GM21619 (cell line): Measurements from ENCODE around the gene PSME1.

Source experiments
- ATAC-seq: cut with Tn5 transposase; IDR thresholded peaks from one replicate; pipeline ENCODE4 v1.9.1; 2021; ENCODE audit not compliant: unreplicated experiment

Gene PSME1

GRCh38 chr14:24127673-24128072 lies 8.3 kb upstream of the PSME1 start:
- no peak for ATAC-seq

GRCh38 chr14:24129410-24129998 lies 6.5 kb upstream of the PSME1 start:
- no peak for ATAC-seq

- no peak for ATAC-seq
Measured at GRCh38 chr14:24130380-24130716, 5.6 kb upstream of the PSME1 start, which contains the start of gene FITM1. FITM1 (plus strand) TSS chr14:24130659; CDS start chr14:24131564, 905 bp downstream.

- no peak for ATAC-seq
Measured at GRCh38 chr14:24130717-24131548, 5.1 kb upstream of the PSME1 start.

- no peak for ATAC-seq
Measured at GRCh38 chr14:24131549-24131966, 4.4 kb upstream of the PSME1 start.

- no peak for ATAC-seq
Measured at GRCh38 chr14:24132061-24132685, 3.8 kb upstream of the PSME1 start.

GRCh38 chr14:24132976-24133375 lies 3.0 kb upstream of the PSME1 start:
- no peak for ATAC-seq

GRCh38 chr14:24133735-24134134 lies 2.3 kb upstream of the PSME1 start:
- no peak for ATAC-seq

- ATAC-seq = peak; percentile 4
Measured at GRCh38 chr14:24135584-24135833, 485 bp upstream of the PSME1 start.

- no peak for ATAC-seq
Measured at GRCh38 chr14:24136684-24137528, 912 bp downstream of the PSME1 start.

GRCh38 chr14:24137529-24138395 lies 1.8 kb downstream of the PSME1 start:
- no peak for ATAC-seq

GRCh38 chr14:24138396-24139271 lies 2.6 kb downstream of the PSME1 start:
- ATAC-seq = no peak

GRCh38 chr14:24139272-24139934 lies 3.4 kb downstream of the PSME1 start:
- no peak for ATAC-seq

GRCh38 chr14:24141097-24141880 lies 5.3 kb downstream of the PSME1 start, which contains the start of gene EMC9:
EMC9 (minus strand) TSS chr14:24141591; CDS start chr14:24141304, 287 bp downstream.
- ATAC-seq = peak; percentile 80

- no peak for ATAC-seq
Measured at GRCh38 chr14:24143511-24143910, 7.5 kb downstream of the PSME1 start.

- ATAC-seq = no peak
Measured at GRCh38 chr14:24144451-24144850, 8.5 kb downstream of the PSME1 start.

GRCh38 chr14:24145219-24145618 lies 9.2 kb downstream of the PSME1 start:
- no peak for ATAC-seq
